Measurements from ENCODE around the gene LCE3A.

DNA sequence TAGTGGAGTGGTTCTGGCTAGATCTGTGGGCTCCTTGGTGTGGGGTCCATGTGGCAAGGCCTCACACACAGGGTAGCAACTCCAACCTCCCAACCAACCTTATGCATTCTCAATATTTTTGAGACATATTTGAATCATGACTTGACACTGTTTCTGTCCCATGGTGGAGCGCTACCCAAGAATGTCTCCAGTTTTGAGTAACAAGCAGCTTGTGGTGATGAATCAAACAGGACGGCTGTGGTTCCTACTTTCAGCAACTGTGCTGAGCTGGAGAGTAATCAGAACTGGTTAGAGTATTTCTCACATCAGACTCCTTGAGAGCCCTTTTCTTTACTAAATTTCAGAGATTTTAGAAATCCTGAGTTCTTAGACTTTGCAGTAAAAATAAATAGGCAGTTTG is 45.7 kb downstream of the LCE3A start:
- no peak for TF ChIP-seq POLR2AphosphoS5 (IDR thresholded peaks at IDR 0.05)
- TF ChIP-seq, protein P1, sequence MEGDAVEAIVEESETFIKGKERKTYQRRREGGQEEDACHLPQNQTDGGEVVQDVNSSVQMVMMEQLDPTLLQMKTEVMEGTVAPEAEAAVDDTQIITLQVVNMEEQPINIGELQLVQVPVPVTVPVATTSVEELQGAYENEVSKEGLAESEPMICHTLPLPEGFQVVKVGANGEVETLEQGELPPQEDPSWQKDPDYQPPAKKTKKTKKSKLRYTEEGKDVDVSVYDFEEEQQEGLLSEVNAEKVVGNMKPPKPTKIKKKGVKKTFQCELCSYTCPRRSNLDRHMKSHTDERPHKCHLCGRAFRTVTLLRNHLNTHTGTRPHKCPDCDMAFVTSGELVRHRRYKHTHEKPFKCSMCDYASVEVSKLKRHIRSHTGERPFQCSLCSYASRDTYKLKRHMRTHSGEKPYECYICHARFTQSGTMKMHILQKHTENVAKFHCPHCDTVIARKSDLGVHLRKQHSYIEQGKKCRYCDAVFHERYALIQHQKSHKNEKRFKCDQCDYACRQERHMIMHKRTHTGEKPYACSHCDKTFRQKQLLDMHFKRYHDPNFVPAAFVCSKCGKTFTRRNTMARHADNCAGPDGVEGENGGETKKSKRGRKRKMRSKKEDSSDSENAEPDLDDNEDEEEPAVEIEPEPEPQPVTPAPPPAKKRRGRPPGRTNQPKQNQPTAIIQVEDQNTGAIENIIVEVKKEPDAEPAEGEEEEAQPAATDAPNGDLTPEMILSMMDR (IDR thresholded peaks at IDR 0.05): no peak
- TF ChIP-seq EP300 (IDR thresholded peaks at IDR 0.05): no peak
- TF ChIP-seq POLR2A (IDR thresholded peaks at IDR 0.05): no peak
